ENCODE results near the gene ARFGAP1. TPM values are rescaled to one million over a fixed set of nuclear protein-coding genes. Genes with fewer than 3 reads are reported as not detected.

The ARFGAP1 gene
- total RNA-seq, 1 experiment from 2014 or later: 63.0 TPM

GRCh38 chr20:63336232-63336752 lies 63.7 kb downstream of the ARFGAP1 start:
- no peak overlapping the region for H3K27ac ChIP-seq
- no peaks in the 10 kb centered on the region for H3K36me3 ChIP-seq
- no peak overlapping the region for H3K4me3 ChIP-seq
- peaks cover 20% of the 10 kb centered on the region for H3K27me3 ChIP-seq (replicated peaks)
- H3K9me3 ChIP-seq (replicated peaks): no peaks in the 10 kb centered on the region; the same call in none of the 2 replicates
- H3K4me1 ChIP-seq (replicated peaks): no peaks in the 10 kb centered on the region
- no peak for DNase-seq (ENCODE audit: low read depth in 1 of 2, low spot score in 2 of 2)

GRCh38 chr20:63337786-63338420 lies 65.3 kb downstream of the ARFGAP1 start:
- peaks cover 28% of the 10 kb centered on the region for H3K27me3 ChIP-seq (replicated peaks)
- no peaks in the 10 kb centered on the region; the same call in 1 of the 2 replicates for H3K9me3 ChIP-seq (replicated peaks)
- no peaks in the 10 kb centered on the region for H3K4me1 ChIP-seq (replicated peaks)
- no peak for DNase-seq (ENCODE audit: low read depth in 1 of 2, low spot score in 2 of 2)
- H3K36me3 ChIP-seq: no peaks in the 10 kb centered on the region
- H3K4me3 ChIP-seq: no peak overlapping the region
- no peak overlapping the region for H3K27ac ChIP-seq

Other genes with a start within 250 kb of the ARFGAP1 start
- gene YTHDF1, start 56.7 kb upstream of the ARFGAP1 start, total RNA-seq (2014; rRNA removed; shearing (Covaris generic)): 23.7 and 30.2 TPM in 2 replicates
- not detected in 2 replicates for gene BIRC7, start 36.9 kb upstream of the ARFGAP1 start, total RNA-seq (2014; rRNA removed; shearing (Covaris generic))
- not detected in 2 replicates for gene NKAIN4, start 18.4 kb upstream of the ARFGAP1 start, total RNA-seq (2014; rRNA removed; shearing (Covaris generic))
- not detected in 2 replicates for gene COL20A1, start 20.4 kb downstream of the ARFGAP1 start, total RNA-seq (2014; rRNA removed; shearing (Covaris generic))
- gene CHRNA4, start 88.5 kb downstream of the ARFGAP1 start, total RNA-seq (2014; rRNA removed; shearing (Covaris generic)): not detected in 2 replicates
- gene KCNQ2, start 199.8 kb downstream of the ARFGAP1 start, total RNA-seq (2014; rRNA removed; shearing (Covaris generic)): not detected in 2 replicates
- gene EEF1A2, start 226.3 kb downstream of the ARFGAP1 start, total RNA-seq (2014; rRNA removed; shearing (Covaris generic)): 5.2 and 13.0 TPM in 2 replicates
- 47.2 and 56.7 TPM in 2 replicates for gene PPDPF, start 248.0 kb downstream of the ARFGAP1 start, total RNA-seq (2014; rRNA removed; shearing (Covaris generic))

Data from SJSA1 (cell line).